GM12874 (cell line): ENCODE data around the gene SHISAL2A.

Source experiments
- CTCF ChIP-seq: IDR thresholded peaks from 2 replicates; pipeline ENCODE4 v1.5.1; 2011; ENCODE audit warnings: low read depth, mild to moderate bottlenecking, control low read depth, low read length, moderate library complexity; ENCODE audit not compliant: insufficient read depth

The SHISAL2A gene

GRCh38 chr1:52662645-52663313 lies 29.8 kb downstream of the SHISAL2A start:
- TF ChIP-seq CTCF: no peak

GRCh38 chr1:52663716-52664115 lies 30.7 kb downstream of the SHISAL2A start:
- no peak for TF ChIP-seq CTCF

GRCh38 chr1:52665006-52665941 lies 32.3 kb downstream of the SHISAL2A start:
- TF ChIP-seq CTCF: no peak

- no peak for TF ChIP-seq CTCF
Measured at GRCh38 chr1:52667290-52667689, 34.3 kb downstream of the SHISAL2A start.

- no peak for TF ChIP-seq CTCF
Measured at GRCh38 chr1:52667984-52668383, 35.0 kb downstream of the SHISAL2A start.

- TF ChIP-seq CTCF: no peak
Measured at GRCh38 chr1:52668711-52669110, 35.7 kb downstream of the SHISAL2A start.

GRCh38 chr1:52669696-52670095 lies 36.7 kb downstream of the SHISAL2A start:
- no peak for TF ChIP-seq CTCF
